Measurements from ENCODE around the gene PBX1. TPM values are rescaled to one million over a fixed set of nuclear protein-coding genes. Genes with fewer than 3 reads are reported as not detected.

The PBX1 gene
- total RNA-seq, 2 donors from 2014 or later: 50.5 to 53.1 TPM

GRCh38 chr1:164668491-164669400, 109.8 kb downstream of the PBX1 start:
- Histone ChIP-seq H3K9me3 (no peaks in the 10 kb centered on the region), H3K27ac (no peak overlapping the region), H3K36me3 (no peaks in the 10 kb centered on the region), H3K4me1 (ENCODE audit: control insufficient read depth in 1 of 2, low read depth in 2 of 2) (peaks cover 0 to 12% of the 10 kb centered on the region in 2 donors), H3K27me3 (replicated peaks; ENCODE audit: insufficient read depth) (no peaks in the 10 kb centered on the region), H3K4me3 (no peak overlapping the region)
- ATAC-seq (ENCODE audit: insufficient number of reproducible peaks, low FRiP score, low read depth) (no peak), DNase-seq (ENCODE audit: low spot score) (no peak)
- TF ChIP-seq, protein P1, sequence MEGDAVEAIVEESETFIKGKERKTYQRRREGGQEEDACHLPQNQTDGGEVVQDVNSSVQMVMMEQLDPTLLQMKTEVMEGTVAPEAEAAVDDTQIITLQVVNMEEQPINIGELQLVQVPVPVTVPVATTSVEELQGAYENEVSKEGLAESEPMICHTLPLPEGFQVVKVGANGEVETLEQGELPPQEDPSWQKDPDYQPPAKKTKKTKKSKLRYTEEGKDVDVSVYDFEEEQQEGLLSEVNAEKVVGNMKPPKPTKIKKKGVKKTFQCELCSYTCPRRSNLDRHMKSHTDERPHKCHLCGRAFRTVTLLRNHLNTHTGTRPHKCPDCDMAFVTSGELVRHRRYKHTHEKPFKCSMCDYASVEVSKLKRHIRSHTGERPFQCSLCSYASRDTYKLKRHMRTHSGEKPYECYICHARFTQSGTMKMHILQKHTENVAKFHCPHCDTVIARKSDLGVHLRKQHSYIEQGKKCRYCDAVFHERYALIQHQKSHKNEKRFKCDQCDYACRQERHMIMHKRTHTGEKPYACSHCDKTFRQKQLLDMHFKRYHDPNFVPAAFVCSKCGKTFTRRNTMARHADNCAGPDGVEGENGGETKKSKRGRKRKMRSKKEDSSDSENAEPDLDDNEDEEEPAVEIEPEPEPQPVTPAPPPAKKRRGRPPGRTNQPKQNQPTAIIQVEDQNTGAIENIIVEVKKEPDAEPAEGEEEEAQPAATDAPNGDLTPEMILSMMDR (IDR thresholded peaks at IDR 0.05): no peak

- TF ChIP-seq, protein P1 (IDR thresholded peaks at IDR 0.05): no peak
- DNase-seq (ENCODE audit: low spot score): no peak
- no peak for ATAC-seq (ENCODE audit: insufficient number of reproducible peaks, low FRiP score, low read depth)
- no peak overlapping the region for H3K4me3 ChIP-seq
- no peaks in the 10 kb centered on the region for H3K9me3 ChIP-seq
- H3K36me3 ChIP-seq: no peaks in the 10 kb centered on the region
- H3K27ac ChIP-seq: no peak overlapping the region
- H3K4me1 ChIP-seq (ENCODE audit: control insufficient read depth in 1 of 2, low read depth in 2 of 2): peaks cover 0 to 25% of the 10 kb centered on the region in 2 donors
- no peaks in the 10 kb centered on the region for H3K27me3 ChIP-seq (replicated peaks; ENCODE audit: insufficient read depth)
Observed at GRCh38 chr1:164670026-164670425, 111.0 kb downstream of the PBX1 start.

GRCh38 chr1:164670786-164671185, 111.8 kb downstream of the PBX1 start:
- TF ChIP-seq, protein P1 (IDR thresholded peaks at IDR 0.05): no peak
- no peaks in the 10 kb centered on the region for H3K27me3 ChIP-seq (replicated peaks; ENCODE audit: insufficient read depth)
- H3K9me3 ChIP-seq: no peaks in the 10 kb centered on the region
- peaks cover 0 to 27% of the 10 kb centered on the region in 2 donors for H3K4me1 ChIP-seq (ENCODE audit: control insufficient read depth in 1 of 2, low read depth in 2 of 2)
- no peak for ATAC-seq (ENCODE audit: insufficient number of reproducible peaks, low FRiP score, low read depth)
- H3K4me3 ChIP-seq: no peak overlapping the region
- no peak for DNase-seq (ENCODE audit: low spot score)
- no peak overlapping the region for H3K27ac ChIP-seq
- no peaks in the 10 kb centered on the region for H3K36me3 ChIP-seq

DNA sequence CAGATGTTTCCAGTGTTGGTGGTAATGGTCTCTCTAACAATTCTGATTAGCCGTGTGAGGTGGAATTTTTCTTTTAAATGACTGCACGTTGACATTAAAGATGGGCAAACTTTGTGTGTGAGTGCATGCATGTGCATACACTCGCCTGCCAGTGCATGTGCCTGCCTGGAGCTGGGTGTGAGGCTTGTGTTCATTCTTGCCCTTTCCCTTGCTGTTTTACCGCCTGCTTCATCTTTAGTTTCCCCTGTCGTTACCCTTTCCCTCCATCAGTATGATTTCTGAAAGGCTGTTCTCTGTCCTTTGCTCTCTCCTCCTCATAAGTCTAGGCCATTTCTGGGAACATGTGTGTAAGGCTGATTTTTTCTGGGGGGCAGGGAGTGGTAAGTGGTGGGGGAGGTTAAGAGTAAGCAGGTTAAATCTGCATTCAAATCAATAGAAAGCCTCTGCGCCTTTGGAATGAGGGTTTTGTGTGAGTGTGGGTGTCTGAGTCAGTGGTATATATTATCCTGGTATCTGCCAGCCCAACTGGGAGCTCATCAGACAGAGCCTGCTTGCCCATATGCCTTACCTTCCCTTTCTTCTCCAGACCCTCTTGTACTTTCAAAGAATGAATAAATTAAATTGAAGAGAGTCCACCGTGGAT, 112.5 kb downstream of the PBX1 start:
- no peak for DNase-seq (ENCODE audit: low spot score)
- Histone ChIP-seq H3K4me1 (ENCODE audit: control insufficient read depth in 1 of 2, low read depth in 2 of 2) (peaks cover 0 to 25% of the 10 kb centered on the region in 2 donors), H3K27ac (no peak overlapping the region), H3K36me3 (no peaks in the 10 kb centered on the region), H3K27me3 (replicated peaks; ENCODE audit: insufficient read depth) (no peaks in the 10 kb centered on the region), H3K4me3 (no peak overlapping the region), H3K9me3 (no peaks in the 10 kb centered on the region)
- ATAC-seq (ENCODE audit: insufficient number of reproducible peaks, low FRiP score, low read depth): no peak
- TF ChIP-seq, protein P1 (IDR thresholded peaks at IDR 0.05): no peak

- DNase-seq (ENCODE audit: low spot score) (no peak), ATAC-seq (ENCODE audit: insufficient number of reproducible peaks, low FRiP score, low read depth) (no peak)
- no peaks in the 10 kb centered on the region for H3K27me3 ChIP-seq (replicated peaks; ENCODE audit: insufficient read depth)
- H3K4me3 ChIP-seq: no peak overlapping the region
- peaks cover 0 to 25% of the 10 kb centered on the region in 2 donors for H3K4me1 ChIP-seq (ENCODE audit: control insufficient read depth in 1 of 2, low read depth in 2 of 2)
- TF ChIP-seq, protein P1 (IDR thresholded peaks at IDR 0.05): no peak
- no peaks in the 10 kb centered on the region for H3K36me3 ChIP-seq
- H3K27ac ChIP-seq: no peak overlapping the region
- no peaks in the 10 kb centered on the region for H3K9me3 ChIP-seq
Observed at GRCh38 chr1:164671966-164672571, 113.1 kb downstream of the PBX1 start.
